Stomach (tissue), 4 donors: ENCODE measurements around the gene RBMY1J.
"Not testable (repeated sequence)": the region's sequence is repeated elsewhere in the genome, so short reads cannot be mapped to it uniquely, and the experiment has no call there.

Experiments
- POLR2A ChIP-seq, 4 donors: fragments of 450-650 bp; IDR thresholded peaks; one replicate each; pipeline ENCODE4 v1.6.1; 2016; ENCODE audit warnings: antibody characterized with exemption in 4 of 4, control low read depth in 2 of 4, mild to moderate bottlenecking in 1 of 4, moderate library complexity in 1 of 4
- TF ChIP-seq, protein P1 (sequence below), 7 experiments: fragments of 450-650 bp in 4 of 7; fragments of 200-600 bp in 3 of 7; sonication (generic) in 3 of 7; IDR thresholded peaks; one replicate each; pipeline ENCODE4 v1.5.1; 2016 to 2019; ENCODE audit warnings: antibody characterized with exemption in 7 of 7, control low read depth in 2 of 7, mild to moderate bottlenecking in 1 of 7

GRCh38 chrY:22444718-22445396 is 41.6 kb downstream of the RBMY1J start:
- TF ChIP-seq, protein P1, sequence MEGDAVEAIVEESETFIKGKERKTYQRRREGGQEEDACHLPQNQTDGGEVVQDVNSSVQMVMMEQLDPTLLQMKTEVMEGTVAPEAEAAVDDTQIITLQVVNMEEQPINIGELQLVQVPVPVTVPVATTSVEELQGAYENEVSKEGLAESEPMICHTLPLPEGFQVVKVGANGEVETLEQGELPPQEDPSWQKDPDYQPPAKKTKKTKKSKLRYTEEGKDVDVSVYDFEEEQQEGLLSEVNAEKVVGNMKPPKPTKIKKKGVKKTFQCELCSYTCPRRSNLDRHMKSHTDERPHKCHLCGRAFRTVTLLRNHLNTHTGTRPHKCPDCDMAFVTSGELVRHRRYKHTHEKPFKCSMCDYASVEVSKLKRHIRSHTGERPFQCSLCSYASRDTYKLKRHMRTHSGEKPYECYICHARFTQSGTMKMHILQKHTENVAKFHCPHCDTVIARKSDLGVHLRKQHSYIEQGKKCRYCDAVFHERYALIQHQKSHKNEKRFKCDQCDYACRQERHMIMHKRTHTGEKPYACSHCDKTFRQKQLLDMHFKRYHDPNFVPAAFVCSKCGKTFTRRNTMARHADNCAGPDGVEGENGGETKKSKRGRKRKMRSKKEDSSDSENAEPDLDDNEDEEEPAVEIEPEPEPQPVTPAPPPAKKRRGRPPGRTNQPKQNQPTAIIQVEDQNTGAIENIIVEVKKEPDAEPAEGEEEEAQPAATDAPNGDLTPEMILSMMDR (IDR thresholded peaks at IDR 0.05), result not testable (repeated sequence)
- TF ChIP-seq POLR2A (IDR thresholded peaks at IDR 0.05), result not testable (repeated sequence)
